Chondrocyte (in vitro differentiated cells): ENCODE measurements around the gene DRGX. TPM values are rescaled to one million over a fixed set of nuclear protein-coding genes. Genes with fewer than 3 reads are reported as not detected.

Experiments used
- DNase-seq: peaks from one replicate; pipeline ENCODE4 v3.0.0; 2021; ENCODE audit warnings: mixed read lengths, low spot score
- H3K27ac Mint-ChIP-seq: one replicate; pipeline ENCODE4 v1.8.0; 2021; ENCODE audit warnings: mild to moderate bottlenecking, moderate library complexity, mixed read lengths; ENCODE audit not compliant: unreplicated experiment
- H3K27me3 Mint-ChIP-seq: 2 replicates; pipeline ENCODE4 v1.8.0; 2021; ENCODE audit warnings: low read depth, mixed read lengths
- H3K36me3 Mint-ChIP-seq: 2 replicates; pipeline ENCODE4 v1.8.0; 2021; ENCODE audit warnings: low read depth, mixed read lengths
- H3K4me1 Mint-ChIP-seq: 2 replicates; pipeline ENCODE4 v1.8.0; 2021; ENCODE audit warnings: low read depth, mild to moderate bottlenecking, mixed read lengths
- H3K4me3 Mint-ChIP-seq: one replicate; pipeline ENCODE4 v1.8.0; 2021; ENCODE audit warnings: mild to moderate bottlenecking, moderate library complexity, mixed read lengths; ENCODE audit not compliant: unreplicated experiment
- H3K9me3 Mint-ChIP-seq: 2 replicates; pipeline ENCODE4 v1.8.0; 2021; ENCODE audit warnings: low read depth, mixed read lengths
- CTCF ChIP-seq: fragments of 200-600 bp; sonication (generic); IDR thresholded peaks from 2 replicates; pipeline ENCODE4 v1.5.0; 2021; ENCODE audit warnings: antibody characterized with exemption, mild to moderate bottlenecking, moderate library complexity
- total RNA-seq: library from RNA; stranded (reverse); gene quantifications from 3 replicates; pipeline ENCODE4 v1.2.1, GENCODE V29; 2021

DRGX gene
- total RNA-seq, 1 donor from 2014 or later = not detected

- Mint-ChIP-seq H3K4me3 (no peak overlapping the region), H3K4me1 (no peaks in the 10 kb centered on the region), H3K9me3 (peaks cover 18% of the 10 kb centered on the region), H3K36me3 (peaks cover 9% of the 10 kb centered on the region), H3K27me3 (no peaks in the 10 kb centered on the region), H3K27ac (no peak overlapping the region)
- no peak for TF ChIP-seq CTCF
- no peak for DNase-seq
These were observed 37.2 kb upstream of the DRGX start for GRCh38 chr10:49433069-49433468.

GRCh38 chr10:49431426-49431825, 35.5 kb upstream of the DRGX start:
- Mint-ChIP-seq H3K4me1 (no peaks in the 10 kb centered on the region), H3K27ac (no peak overlapping the region), H3K27me3 (no peaks in the 10 kb centered on the region), H3K9me3 (peaks cover 18% of the 10 kb centered on the region), H3K4me3 (no peak overlapping the region), H3K36me3 (peaks cover 9% of the 10 kb centered on the region)
- no peak for TF ChIP-seq CTCF
- DNase-seq = no peak

GRCh38 chr10:49429458-49429857, 33.6 kb upstream of the DRGX start:
- DNase-seq = no peak
- Mint-ChIP-seq H3K4me3 (no peak overlapping the region), H3K27me3 (no peaks in the 10 kb centered on the region), H3K36me3 (peaks cover 4% of the 10 kb centered on the region), H3K27ac (no peak overlapping the region), H3K9me3 (peaks cover 19% of the 10 kb centered on the region), H3K4me1 (no peaks in the 10 kb centered on the region)
- no peak for TF ChIP-seq CTCF

- H3K36me3 Mint-ChIP-seq = peaks cover 5% of the 10 kb centered on the region
- H3K27me3 Mint-ChIP-seq = peaks cover 8% of the 10 kb centered on the region
- no peak for TF ChIP-seq CTCF
- H3K27ac Mint-ChIP-seq = no peak overlapping the region
- no peak overlapping the region for H3K4me3 Mint-ChIP-seq
- H3K9me3 Mint-ChIP-seq = peaks cover 29% of the 10 kb centered on the region
- DNase-seq = no peak
- H3K4me1 Mint-ChIP-seq = no peaks in the 10 kb centered on the region
These were observed 30.8 kb upstream of the DRGX start for GRCh38 chr10:49426490-49427360.

- Mint-ChIP-seq H3K36me3 (peaks cover 3% of the 10 kb centered on the region), H3K4me3 (no peak overlapping the region), H3K9me3 (peaks cover 23% of the 10 kb centered on the region), H3K27me3 (peaks cover 33% of the 10 kb centered on the region), H3K27ac (no peak overlapping the region), H3K4me1 (no peaks in the 10 kb centered on the region)
- no peak for TF ChIP-seq CTCF
- no peak for DNase-seq
These were observed 23.1 kb upstream of the DRGX start for GRCh38 chr10:49419005-49419404.
